H9 (cell line): ENCODE data around the gene HERPUD2. TPM values are rescaled to one million over a fixed set of nuclear protein-coding genes. Genes with fewer than 3 reads are reported as not detected.

Experiments
- DNase-seq: peaks from one replicate; pipeline ENCODE4 v3.0.0-alpha.2; 2017
- H2AFZ ChIP-seq: one replicate; pipeline ENCODE4 v1.6.1; 2013; ENCODE audit warnings: mild to moderate bottlenecking, low read length, control low read depth, moderate library complexity
- H2AK5ac ChIP-seq: 2 replicates; pipeline ENCODE4 v1.6.1; 2013; ENCODE audit warnings: low read length, control low read depth, mixed read lengths; ENCODE audit not compliant: insufficient read length
- H2BK120ac ChIP-seq: one replicate; pipeline ENCODE4 v1.6.1; 2013; ENCODE audit warnings: low read depth, mild to moderate bottlenecking, low read length, control low read depth, inconsistent platforms; ENCODE audit not compliant: poor library complexity, severe bottlenecking
- H2BK12ac ChIP-seq: 2 replicates; pipeline ENCODE4 v1.6.1; 2013; ENCODE audit warnings: low read length, control low read depth, mixed read lengths, low read depth; ENCODE audit not compliant: insufficient read length
- H2BK15ac ChIP-seq: 2 replicates; pipeline ENCODE4 v1.6.1; 2013; ENCODE audit warnings: low read depth, low read length, control low read depth
- H2BK20ac ChIP-seq: one replicate; pipeline ENCODE4 v1.6.1; 2013; ENCODE audit warnings: low read depth, mild to moderate bottlenecking, low read length, control low read depth, inconsistent platforms; ENCODE audit not compliant: poor library complexity, severe bottlenecking
- H2BK5ac ChIP-seq: 2 replicates; pipeline ENCODE4 v1.6.1; 2013; ENCODE audit warnings: low read length, control low read depth, mixed read lengths; ENCODE audit not compliant: insufficient read length
- H3K14ac ChIP-seq: 2 replicates; pipeline ENCODE4 v1.6.1; 2013; ENCODE audit warnings: low read length, control low read depth; ENCODE audit not compliant: insufficient read depth
- H3K18ac ChIP-seq: 2 replicates; pipeline ENCODE4 v1.6.1; 2013; ENCODE audit warnings: low read depth, mild to moderate bottlenecking, mixed read lengths, low read length, control low read depth; ENCODE audit not compliant: insufficient read length
- H3K23ac ChIP-seq: 2 replicates; pipeline ENCODE4 v1.6.1; 2013; ENCODE audit warnings: low read length, control low read depth, mixed read lengths, low read depth; ENCODE audit not compliant: insufficient read length
- H3K23me2 ChIP-seq: 2 replicates; pipeline ENCODE4 v1.6.1; 2013; ENCODE audit warnings: low read depth, mild to moderate bottlenecking, mixed read lengths, low read length, control low read depth; ENCODE audit not compliant: insufficient read length, poor library complexity, severe bottlenecking
- H3K27ac ChIP-seq: 2 replicates; pipeline ENCODE4 v1.5.1; 2013; ENCODE audit warnings: low read length, control low read depth, mixed read lengths, low read depth; ENCODE audit not compliant: insufficient read length
- H3K27me3 ChIP-seq: 2 replicates; pipeline ENCODE4 v1.6.1; 2013; ENCODE audit warnings: low read length, control low read depth, inconsistent platforms; ENCODE audit not compliant: insufficient read depth
- H3K4ac ChIP-seq: 2 replicates; pipeline ENCODE4 v1.6.1; 2013; ENCODE audit warnings: low read depth, mild to moderate bottlenecking, control low read depth, inconsistent platforms, low read length, moderate library complexity
- H3K4me1 ChIP-seq: 2 replicates; pipeline ENCODE4 v1.6.1; 2013; ENCODE audit warnings: low read length, control low read depth, inconsistent platforms; ENCODE audit not compliant: insufficient read depth
- H3K4me2 ChIP-seq: 2 replicates; pipeline ENCODE4 v1.6.1; 2013; ENCODE audit warnings: low read length, control low read depth, mixed read lengths; ENCODE audit not compliant: insufficient read length, insufficient read depth
- H3K56ac ChIP-seq: 2 replicates; pipeline ENCODE4 v1.6.1; 2013; ENCODE audit warnings: low read depth, mild to moderate bottlenecking, mixed read lengths, low read length, control low read depth; ENCODE audit not compliant: insufficient read length
- H3K79me1 ChIP-seq: 2 replicates; pipeline ENCODE4 v1.6.1; 2013; ENCODE audit warnings: low read depth, mild to moderate bottlenecking, moderate library complexity, low read length, control low read depth, inconsistent platforms; ENCODE audit not compliant: insufficient read depth, poor library complexity, severe bottlenecking
- H3K79me2 ChIP-seq: 2 replicates; pipeline ENCODE4 v1.6.1; 2013; ENCODE audit warnings: low read length, control low read depth, inconsistent platforms; ENCODE audit not compliant: insufficient read depth
- H3K9ac ChIP-seq: 2 replicates; pipeline ENCODE4 v1.6.1; 2013; ENCODE audit warnings: low read length, control low read depth, mixed read lengths; ENCODE audit not compliant: insufficient read length; ENCODE audit errors: extremely low read depth
- H3K9me3 ChIP-seq: one replicate; pipeline ENCODE4 v1.6.1; 2013; ENCODE audit warnings: low read depth, low read length, inconsistent platforms; ENCODE audit not compliant: control insufficient read depth
- H3T11ph ChIP-seq: one replicate; pipeline ENCODE4 v1.6.1; 2013; ENCODE audit warnings: mild to moderate bottlenecking, low read length, control low read depth, inconsistent platforms
- H4K20me1 ChIP-seq: one replicate; pipeline ENCODE4 v1.6.1; 2013; ENCODE audit not compliant: control insufficient read depth, insufficient read length, insufficient read depth
- H4K5ac ChIP-seq: 2 replicates; pipeline ENCODE4 v1.6.1; 2013; ENCODE audit warnings: low read depth, mild to moderate bottlenecking, mixed read lengths, low read length, control low read depth; ENCODE audit not compliant: insufficient read length
- H4K8ac ChIP-seq: replicated peaks from 2 replicates; pipeline ENCODE4 v1.6.1; 2013; ENCODE audit warnings: low read length, control low read depth, mixed read lengths, low read depth; ENCODE audit not compliant: insufficient read length
- H4K91ac ChIP-seq: 2 replicates; pipeline ENCODE4 v1.6.1; 2013; ENCODE audit warnings: low read depth, mild to moderate bottlenecking, moderate library complexity, mixed read lengths, low read length, control low read depth; ENCODE audit not compliant: insufficient read length
- H3K27ac Mint-ChIP-seq, 3 experiments: 2 replicates in 2 of 3; 3 replicates in 1 of 3; pipeline ENCODE4 v1.8.0; 2020 to 2021; ENCODE audit warnings: mixed read lengths in 3 of 3, mild to moderate bottlenecking in 1 of 3, moderate library complexity in 1 of 3
- H3K27me3 Mint-ChIP-seq: 2 replicates; pipeline ENCODE4 v1.8.0; 2021; ENCODE audit warnings: low read depth, mild to moderate bottlenecking, moderate library complexity, mixed read lengths
- H3K36me3 Mint-ChIP-seq, 3 experiments: 2 replicates in 2 of 3; 3 replicates in 1 of 3; pipeline ENCODE4 v1.8.0; 2020 to 2021; ENCODE audit warnings: low read depth in 3 of 3, mixed read lengths in 3 of 3; ENCODE audit not compliant: insufficient read depth in 1 of 3
- H3K4me1 Mint-ChIP-seq, 2 experiments: 2 replicates each; pipeline ENCODE4 v1.8.0; 2020; ENCODE audit warnings: mixed read lengths in 2 of 2
- H3K4me3 Mint-ChIP-seq, 2 experiments: 2 replicates in 1 of 2; 3 replicates in 1 of 2; pipeline ENCODE4 v1.8.0; 2020 to 2021; ENCODE audit warnings: mild to moderate bottlenecking in 2 of 2, mixed read lengths in 2 of 2, moderate library complexity in 1 of 2
- H3K9me3 Mint-ChIP-seq, 2 experiments: 2 replicates in 1 of 2; 3 replicates in 1 of 2; pipeline ENCODE4 v1.8.0; 2020; ENCODE audit warnings: mild to moderate bottlenecking in 2 of 2, mixed read lengths in 2 of 2, moderate library complexity in 1 of 2
- WGBS: extraction: QIAGEN DNeasy Blood & Tissue Kit; methylation state at CpG from one replicate; pipeline ENCODE4 v1.1.7; 2013; ENCODE audit warnings: missing lambda C conversion rate, low lambda C conversion rate, mixed read lengths; ENCODE audit not compliant: insufficient read length; ENCODE audit errors: extremely low coverage; 5-methylcytosine and 5-hydroxymethylcytosine counted together
- total RNA-seq: library from RNA; stranded (reverse); gene quantifications from 2 replicates; pipeline ENCODE4 v1.2.1, GENCODE V29; 2021
- TF ChIP-seq, protein P1 (sequence below): fragments of 200-600 bp; sonication (generic); conservative IDR thresholded peaks from 3 replicates; pipeline ENCODE4 v1.8.0; 2021; ENCODE audit warnings: antibody characterized with exemption, mild to moderate bottlenecking

Gene HERPUD2
- total RNA-seq, 1 experiment from 2014 or later, result 17.0 TPM

DNA sequence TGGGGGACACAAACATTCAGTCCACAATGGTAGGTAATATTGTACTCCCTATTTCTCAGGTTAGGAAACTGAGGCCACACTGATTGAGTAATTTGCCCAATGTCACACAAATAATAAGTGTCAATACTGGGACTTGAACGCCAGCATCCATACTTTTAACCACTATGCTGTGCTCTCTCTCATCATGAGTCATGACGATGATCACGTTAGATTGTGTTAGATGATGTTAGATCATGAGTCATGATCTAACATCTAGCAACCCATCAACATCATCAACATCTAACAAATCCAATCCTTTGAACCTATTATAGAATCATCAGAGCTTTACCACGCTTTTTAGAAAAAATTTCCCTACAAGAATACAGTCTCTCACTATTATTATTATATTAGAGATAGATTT, 28.1 kb upstream of the HERPUD2 start:
- H3K27ac Mint-ChIP-seq, result no peak overlapping the region
- no peak for DNase-seq

More for the DNA sequence above, 28.1 kb upstream of the HERPUD2 start:
- H3K27me3 ChIP-seq, result no peaks in the 10 kb centered on the region
- Mint-ChIP-seq H3K4me3 (no peak overlapping the region), H3K27me3 (no peaks in the 10 kb centered on the region), H3K36me3 (no peaks in the 10 kb centered on the region), H3K4me1 (peaks cover 2 to 3% of the 10 kb centered on the region in 2 experiments; a peak in 1 of 4 replicates), H3K9me3 (peaks cover 0 to 6% of the 10 kb centered on the region in 2 experiments; a peak in 1 of 5 replicates)
- no peak overlapping the region for H3K27ac ChIP-seq
- H3K4me2 ChIP-seq, result no peak overlapping the region
- H3K4me1 ChIP-seq, result no peaks in the 10 kb centered on the region
- TF ChIP-seq, protein P1, sequence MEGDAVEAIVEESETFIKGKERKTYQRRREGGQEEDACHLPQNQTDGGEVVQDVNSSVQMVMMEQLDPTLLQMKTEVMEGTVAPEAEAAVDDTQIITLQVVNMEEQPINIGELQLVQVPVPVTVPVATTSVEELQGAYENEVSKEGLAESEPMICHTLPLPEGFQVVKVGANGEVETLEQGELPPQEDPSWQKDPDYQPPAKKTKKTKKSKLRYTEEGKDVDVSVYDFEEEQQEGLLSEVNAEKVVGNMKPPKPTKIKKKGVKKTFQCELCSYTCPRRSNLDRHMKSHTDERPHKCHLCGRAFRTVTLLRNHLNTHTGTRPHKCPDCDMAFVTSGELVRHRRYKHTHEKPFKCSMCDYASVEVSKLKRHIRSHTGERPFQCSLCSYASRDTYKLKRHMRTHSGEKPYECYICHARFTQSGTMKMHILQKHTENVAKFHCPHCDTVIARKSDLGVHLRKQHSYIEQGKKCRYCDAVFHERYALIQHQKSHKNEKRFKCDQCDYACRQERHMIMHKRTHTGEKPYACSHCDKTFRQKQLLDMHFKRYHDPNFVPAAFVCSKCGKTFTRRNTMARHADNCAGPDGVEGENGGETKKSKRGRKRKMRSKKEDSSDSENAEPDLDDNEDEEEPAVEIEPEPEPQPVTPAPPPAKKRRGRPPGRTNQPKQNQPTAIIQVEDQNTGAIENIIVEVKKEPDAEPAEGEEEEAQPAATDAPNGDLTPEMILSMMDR, result no peak
- H3K23ac ChIP-seq, result no peak overlapping the region
- H3K23me2 ChIP-seq, result no peaks in the 10 kb centered on the region
- WGBS, result 100% methylated on average over 1 of the region's 4 CpGs
- no peaks in the 10 kb centered on the region for H4K20me1 ChIP-seq
- no peak overlapping the region for H3K18ac ChIP-seq
- H3K9ac ChIP-seq, result no peak overlapping the region
- H3K56ac ChIP-seq, result no peak overlapping the region
- no peak overlapping the region for H3K14ac ChIP-seq
- no peak overlapping the region for H2BK120ac ChIP-seq
- no peak overlapping the region for H3T11ph ChIP-seq
- no peaks in the 10 kb centered on the region for H3K79me1 ChIP-seq
- H4K8ac ChIP-seq, result no peak overlapping the region
- no peak overlapping the region for H3K4ac ChIP-seq
- H3K9me3 ChIP-seq, result no peaks in the 10 kb centered on the region
- H2BK15ac ChIP-seq, result no peak overlapping the region
- no peak overlapping the region for H2BK5ac ChIP-seq
- H3K79me2 ChIP-seq, result no peaks in the 10 kb centered on the region
- H2AK5ac ChIP-seq, result no peak overlapping the region
- H4K91ac ChIP-seq, result no peak overlapping the region
- H2BK12ac ChIP-seq, result no peak overlapping the region
- no peak overlapping the region for H2AFZ ChIP-seq
- H4K5ac ChIP-seq, result no peak overlapping the region
- H2BK20ac ChIP-seq, result no peak overlapping the region
